GF-D8 (cell line): ENCODE data around the gene APCDD1.

Experiments
- DNase-seq: peaks from one replicate; lab custom pipeline; 2025; lab: John Stamatoyannopoulos, UW

Gene APCDD1

DNA sequence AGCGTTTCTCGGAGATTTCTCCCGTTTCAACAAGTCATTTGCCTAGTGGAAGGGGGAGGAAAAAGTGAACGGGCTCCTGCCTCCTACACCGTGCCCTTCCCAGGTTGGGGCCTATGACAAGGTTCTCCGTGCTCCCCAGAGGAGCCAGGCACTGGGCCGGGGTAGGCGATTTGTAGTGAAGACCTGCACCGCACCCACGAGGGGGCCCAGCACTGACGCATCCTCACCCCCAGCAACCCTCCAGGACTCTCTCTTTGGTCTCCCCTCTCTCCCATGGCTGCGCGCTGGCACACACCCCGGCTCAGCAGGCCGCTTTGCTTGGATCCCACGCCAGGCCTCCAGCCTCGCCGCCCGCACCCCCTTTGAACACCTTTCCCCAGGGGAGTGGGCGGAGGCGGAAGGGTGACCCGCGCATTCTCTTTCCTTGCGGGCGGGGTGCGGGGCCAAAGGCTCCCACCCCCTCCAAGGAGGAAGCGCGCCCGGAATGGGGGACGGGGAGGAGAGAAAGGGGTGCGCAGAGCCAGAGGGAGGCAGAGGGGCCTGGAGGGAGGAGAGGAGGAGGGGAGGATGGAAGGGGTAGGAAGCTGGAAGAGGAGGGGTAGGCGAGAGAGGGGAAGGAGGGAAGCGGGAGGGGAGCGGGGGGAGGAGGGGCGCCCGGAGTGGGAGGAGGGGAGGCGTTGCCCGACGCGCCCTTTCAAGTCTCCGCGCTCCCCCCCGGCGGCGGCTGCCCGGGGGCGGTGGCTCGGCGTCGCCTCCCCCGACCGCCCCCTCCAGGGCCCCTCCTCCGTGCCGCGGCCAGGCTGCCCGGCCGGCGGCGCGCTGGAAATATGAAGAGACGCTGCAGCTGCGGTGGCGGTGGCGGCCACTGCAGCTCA is at the start of gene APCDD1:
Gene APCDD1 (plus strand): TSS at position 830 of the 875 bp plus-strand sequence. CDS start 347 bp downstream, outside the sequence.
- no peak for DNase-seq

DNA sequence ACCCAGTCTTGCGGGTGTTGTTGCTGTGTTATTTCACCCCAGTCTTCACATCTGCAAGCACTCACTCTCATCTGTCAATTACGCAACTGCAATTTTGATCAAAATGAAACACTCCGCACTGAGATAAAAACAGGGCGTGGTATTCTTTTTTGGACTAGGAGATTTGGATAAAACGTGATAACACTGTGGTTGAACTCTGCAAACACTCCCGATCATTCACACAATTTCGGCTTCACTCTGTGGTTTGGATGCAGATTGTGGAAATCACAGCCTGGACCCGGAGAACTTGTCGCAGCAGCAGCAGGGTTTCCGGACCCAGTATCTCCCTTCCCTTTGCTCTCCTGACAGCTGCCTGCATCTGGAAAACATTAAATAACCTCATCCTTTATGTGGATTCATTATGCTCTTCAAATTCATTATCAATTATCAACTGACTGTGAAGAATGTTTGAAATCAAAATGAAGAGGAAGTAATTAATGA is 49.4 kb upstream of the APCDD1 start:
- no peak for DNase-seq

DNA sequence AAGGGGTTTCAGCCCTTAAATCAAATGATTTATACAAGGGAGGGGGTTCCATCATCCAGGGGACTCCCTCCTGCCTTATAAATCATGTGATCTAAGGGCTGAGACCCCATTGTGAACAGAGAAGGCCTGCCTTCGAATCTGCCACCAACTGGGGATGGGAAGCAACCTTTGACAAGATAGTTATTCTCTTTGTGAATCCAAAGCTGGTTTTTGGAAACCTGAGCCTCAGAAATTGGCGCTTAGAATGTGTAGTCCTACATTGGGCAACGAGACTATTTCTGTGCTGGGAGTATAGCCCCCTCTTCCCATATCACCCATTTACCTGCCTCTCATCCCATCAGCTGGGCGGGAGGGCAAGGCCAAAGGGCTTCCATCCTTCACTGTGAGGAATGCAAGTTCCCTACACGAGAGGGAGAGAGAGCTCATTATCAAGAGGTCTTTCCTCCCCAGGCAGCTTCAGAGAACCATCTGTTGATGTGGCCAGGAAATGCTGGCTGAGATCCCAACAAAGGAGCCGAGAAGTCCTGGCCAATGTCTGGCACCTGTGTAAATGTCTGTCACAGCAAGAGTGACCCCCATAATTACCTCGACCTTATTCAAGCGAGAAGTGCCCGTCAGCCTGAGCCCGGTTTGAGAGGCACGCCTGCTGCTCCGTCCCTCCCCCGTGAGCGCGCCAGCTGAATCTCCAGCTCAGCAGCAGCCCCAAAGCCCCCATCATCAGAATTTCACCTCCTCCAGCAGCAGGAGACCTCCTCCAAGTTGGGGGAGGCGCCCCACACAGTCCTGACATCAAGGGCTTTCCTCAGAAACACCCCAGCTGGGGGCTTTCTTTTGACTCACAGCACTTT is 48.4 kb upstream of the APCDD1 start:
- no peak for DNase-seq

DNA sequence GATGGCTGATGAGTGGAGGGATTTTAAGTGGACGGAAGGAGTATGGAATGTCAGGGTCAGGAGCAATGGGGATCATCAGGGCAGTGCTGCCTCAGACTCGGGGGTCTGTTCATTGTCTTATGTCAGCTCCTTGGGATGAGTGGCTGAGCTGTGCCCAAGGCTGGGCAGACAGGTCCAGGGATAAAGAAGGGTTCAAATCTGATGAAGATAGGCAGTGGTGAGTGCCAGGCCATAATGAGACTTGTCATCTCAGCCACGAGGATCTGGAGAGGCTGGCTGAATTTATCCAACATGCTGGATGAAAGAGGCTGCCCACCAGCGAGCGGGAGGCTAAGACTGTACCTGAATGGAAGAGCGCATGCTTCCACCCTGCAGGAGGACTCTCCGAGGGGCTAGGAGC is 46.3 kb upstream of the APCDD1 start:
- DNase-seq: no peak

DNA sequence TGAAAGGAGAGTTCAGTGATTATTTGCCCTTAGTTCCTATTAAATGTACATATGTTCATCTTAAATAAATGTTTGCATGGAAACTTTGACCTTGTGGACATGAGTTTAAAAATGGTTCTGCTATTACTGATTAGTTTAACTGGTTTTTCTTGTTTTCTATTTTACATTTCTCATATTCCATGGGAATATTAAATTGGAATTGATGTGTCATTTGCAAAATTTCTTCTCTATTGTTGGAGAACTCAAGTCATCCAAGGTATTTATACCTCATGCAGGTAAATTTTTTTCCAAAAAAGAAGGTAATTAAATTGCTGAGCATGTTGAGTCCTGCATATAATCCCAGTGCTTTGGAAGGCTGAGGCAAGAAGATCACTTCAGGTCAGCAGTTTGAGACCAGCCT is 45.4 kb upstream of the APCDD1 start:
- DNase-seq: no peak

DNA sequence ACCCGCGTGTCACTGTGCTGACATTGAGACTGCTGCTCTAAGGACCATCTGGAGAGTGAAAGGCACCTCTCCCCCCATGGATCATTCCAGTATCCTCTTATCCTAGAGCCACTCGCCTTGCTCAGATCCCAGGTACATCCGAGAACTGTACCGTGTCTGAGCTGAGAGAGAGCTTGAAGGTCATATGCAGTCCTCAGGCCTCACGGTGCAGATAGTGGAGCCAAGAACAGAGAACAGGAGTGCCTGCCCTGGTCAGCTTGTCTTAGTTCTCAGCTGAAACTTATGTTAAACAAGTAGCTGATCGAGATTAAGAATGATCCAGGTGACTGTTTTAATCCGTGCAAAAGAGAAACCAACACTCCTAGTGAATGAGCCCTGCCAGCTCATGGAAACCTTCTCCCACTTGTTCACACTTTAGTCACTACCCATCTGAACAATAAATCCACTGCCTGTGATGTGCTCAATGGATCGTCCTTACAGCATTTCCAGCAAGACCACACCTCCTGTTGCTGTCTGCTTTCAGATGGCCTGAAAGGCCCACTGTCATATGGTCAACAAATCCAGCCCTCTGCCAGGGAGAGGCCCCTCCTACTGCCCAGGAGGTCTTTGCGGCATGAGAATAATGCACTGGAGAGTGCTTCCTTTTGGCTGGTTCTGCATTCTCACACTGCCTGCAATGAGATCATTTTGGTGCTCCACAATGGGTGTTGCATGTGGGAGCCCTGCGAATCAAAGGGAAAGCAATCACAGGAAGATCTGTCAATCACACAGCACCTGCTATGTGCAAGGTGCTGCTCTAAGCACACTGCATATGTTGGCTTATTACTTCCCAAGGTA is 43.7 kb upstream of the APCDD1 start:
- DNase-seq: no peak

DNA sequence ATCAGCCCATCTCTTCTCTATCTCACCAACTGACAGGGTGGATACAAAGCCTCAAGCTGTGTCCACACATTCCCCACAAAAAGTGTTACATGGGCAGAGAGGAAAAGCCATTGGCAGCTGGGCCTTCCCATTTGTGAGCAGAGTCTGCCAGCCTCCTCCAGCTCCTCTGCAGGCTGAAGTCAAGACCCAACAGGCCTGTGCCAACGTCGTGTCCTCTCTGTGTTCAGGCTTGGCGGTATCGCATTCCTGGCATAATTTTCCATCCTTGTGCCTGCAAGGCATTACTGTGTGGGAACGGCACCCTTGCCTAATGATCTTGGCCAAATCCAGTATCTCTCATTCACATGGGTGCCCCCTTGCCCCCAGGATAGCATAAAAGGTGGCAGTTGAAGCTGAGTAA is 41.5 kb upstream of the APCDD1 start:
- no peak for DNase-seq

DNA sequence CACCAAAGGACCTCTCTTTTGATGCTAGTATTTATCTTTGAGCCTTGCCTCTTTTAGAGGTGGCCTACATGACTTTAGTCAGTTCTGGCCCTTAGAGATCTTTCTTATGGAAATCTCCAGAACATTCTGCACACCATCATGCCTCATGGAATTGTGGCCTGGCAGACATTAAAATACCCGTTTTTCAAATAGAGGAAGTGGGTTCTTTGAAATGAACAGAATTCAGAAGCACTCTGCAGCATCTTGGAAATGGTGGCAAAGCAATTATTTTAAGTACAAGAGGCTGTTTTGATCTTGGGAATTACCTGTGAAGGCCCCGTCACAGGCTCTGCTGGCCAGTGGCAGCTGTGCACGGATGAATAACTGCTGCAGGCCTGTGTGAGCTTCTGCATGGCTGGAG is 40.7 kb upstream of the APCDD1 start:
- DNase-seq: no peak

DNA sequence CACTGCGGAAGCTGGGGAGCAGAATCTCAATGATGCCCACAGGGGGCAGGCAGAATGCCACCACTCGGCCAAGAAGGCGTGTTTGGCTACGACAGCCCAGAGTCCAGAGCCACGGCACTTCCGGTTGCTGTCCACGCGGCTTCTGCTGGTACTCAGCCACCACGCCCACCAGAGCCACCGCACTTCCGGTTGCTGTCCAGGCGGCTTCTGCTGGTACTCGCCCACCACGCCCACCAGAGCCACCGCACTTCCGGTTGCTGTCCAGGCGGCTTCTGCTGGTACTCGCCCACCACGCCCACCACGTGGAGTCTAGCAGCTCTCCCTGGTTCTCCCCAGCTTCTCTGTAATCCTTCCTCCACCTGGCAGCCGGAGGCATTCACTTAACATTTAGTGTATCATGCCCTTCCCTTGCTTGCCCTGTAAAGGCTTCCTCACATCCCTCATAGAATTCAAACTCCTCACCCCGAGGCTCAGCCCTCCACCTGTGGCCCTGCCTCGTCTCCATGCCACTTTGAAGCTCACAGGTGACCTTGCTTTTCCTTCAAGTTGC is 40.1 kb upstream of the APCDD1 start:
- no peak for DNase-seq

DNA sequence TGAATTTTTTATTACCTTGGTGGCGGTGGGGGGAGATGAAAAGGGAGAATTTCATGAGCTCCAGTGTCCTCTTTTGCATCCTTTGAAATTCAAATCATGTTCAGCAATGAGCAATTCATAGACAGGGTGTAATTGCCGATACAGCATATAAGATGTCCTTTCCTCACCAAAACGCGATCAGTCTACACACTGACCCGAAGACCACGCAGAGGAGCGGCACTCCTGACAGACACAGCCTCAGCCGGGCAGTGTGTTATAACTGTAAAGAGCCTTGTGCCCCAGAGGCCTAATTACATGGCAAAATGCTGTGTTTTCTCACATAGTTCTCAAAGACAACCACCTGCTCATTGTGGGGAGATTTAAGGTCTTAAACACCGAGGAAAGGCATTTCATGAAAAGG is 38.4 kb upstream of the APCDD1 start:
- DNase-seq: no peak

DNA sequence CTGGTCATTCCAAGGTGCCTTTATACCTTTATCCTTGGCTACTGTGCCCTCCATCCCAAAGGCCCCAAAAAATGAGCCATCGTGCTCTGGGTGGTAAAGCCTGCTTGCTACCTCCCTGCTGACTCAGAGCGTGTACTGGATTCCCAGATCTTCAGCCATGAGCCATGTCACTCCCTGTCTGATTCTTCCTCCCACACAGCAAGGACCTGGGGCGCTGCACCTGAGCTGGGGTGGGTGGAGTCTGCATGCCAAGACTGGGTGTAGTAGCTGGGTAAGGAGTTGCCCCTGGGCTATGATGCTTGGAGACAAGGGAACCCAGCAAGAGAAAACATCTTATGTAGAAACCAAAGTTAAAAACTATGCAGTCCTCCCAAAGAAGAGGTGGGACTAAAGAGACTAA is 37.2 kb upstream of the APCDD1 start:
- DNase-seq: no peak

DNA sequence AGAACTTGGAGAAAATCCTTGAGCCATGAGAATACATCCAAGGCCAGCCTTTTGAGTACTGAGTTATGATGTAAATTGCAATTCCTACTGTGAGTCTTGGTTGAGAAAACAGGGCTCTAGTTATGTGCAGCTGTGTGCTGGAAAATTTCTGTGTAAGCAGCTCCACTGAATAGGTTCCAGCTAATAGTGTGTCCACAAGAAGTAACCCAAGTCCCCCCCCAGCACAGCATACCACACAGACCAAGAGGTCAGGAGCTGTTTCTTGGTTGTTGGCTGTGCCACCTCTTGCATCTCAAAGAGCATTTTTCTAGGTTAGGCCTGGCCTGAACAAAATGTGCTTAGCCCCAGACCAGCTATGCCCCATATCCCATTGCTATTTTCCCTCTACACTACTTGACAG is 36.8 kb upstream of the APCDD1 start:
- DNase-seq: no peak

DNA sequence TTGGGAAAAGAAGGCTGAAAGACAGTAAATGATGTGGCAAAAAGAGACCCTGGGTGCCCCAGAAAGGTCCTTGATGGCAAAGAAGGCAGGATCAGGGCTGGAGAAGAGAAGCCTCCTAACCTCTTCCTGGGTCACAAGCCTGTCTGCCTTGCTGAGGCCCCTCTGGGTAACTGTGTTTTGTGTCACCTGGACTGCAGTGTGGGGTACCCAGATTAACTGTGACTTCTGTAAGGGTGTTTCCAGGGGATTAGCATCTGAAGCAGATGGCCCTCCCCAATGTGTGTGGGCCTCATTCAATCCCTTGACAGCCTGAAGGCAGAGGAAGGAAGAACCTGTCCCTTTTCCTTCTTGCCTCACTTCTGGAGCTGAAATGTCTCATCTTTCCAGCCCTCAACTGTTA is 35.6 kb upstream of the APCDD1 start:
- no peak for DNase-seq

DNA sequence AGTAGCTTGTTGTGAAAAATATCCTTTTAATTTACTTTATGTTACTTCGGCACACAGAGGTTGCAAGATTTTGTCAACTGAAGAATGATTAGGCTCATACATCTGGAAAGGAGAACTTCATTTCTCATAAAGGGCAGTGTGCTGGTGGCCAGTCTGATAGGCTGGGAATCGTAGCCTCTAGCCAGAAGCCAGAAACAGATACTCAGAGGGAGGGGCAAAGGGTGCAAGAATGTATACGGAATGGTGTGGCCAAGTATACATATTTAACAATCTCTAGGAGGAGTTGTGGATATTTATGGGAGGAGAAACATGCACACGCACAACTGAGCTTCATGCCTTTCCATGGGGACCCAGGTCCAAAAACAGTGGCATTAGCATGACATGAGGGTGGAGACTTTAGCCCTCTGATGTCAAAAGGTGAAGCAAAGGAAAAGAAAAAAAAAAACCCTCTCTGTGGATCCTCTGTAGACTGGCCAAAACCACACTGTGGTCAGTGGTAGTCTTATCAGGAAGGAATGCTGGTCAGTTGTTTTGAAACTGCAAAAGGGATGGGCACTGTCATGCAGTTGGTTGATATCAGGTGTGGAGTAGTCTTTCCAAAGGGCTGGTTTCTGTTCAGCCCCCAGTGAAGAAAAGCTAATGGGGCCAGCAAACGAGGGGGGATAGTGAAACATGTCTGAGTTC is 34.9 kb upstream of the APCDD1 start:
- DNase-seq: no peak

DNA sequence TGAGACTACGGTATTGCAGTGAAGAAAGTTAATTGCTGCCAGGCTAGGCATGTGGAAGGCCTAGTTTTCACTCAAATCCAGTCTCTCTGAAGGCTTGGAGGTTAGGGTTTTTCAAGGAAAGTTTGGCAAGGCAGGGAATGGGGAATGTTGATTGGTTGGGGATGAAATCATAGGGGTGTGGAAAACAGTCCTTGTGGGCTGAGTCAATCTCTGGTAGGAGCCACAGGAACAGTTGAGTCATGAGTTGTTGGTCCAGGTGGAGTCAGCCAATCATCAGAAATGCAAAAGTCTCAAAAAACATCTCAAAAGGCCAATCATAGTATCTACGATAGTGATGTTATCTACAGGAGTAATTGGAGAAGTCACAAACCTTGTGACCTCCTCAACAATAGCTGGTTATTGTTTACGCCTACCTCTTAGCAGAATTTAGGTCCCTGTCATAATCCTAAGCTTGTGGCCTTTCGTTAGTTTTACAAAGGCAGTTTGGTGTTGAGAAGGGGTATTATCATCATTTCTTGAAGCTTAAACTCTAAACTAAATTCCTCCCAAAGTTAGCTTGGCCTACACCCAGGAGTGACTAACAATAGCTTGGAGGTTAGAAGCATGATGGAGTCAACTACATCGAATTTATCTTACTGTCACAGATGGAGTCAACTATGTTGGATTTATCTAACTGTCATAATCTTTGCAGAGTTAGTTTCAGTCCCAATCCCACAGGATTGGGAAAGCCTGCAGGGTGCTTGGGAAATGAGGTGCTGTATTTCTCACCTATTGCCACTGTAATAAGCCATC is 33.7 kb upstream of the APCDD1 start:
- DNase-seq: no peak

DNA sequence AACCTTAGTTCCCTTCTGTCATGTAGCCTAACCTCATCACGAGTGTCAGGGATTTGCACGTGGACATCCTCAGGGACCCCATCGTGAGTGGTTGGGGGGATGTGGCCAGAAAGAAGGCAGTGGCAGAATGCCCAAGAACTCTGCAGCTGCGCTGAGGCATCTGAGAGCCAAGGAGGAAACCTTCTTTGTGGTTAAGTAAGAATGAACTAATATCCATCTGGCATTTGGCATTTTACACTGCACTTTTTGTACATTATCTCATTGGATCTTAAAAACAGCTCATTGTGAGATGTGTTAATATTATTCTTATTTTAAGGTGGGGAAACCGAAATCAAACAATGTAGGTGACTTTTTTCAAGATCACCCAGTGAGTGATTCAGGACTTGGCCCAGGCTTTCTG is 32.6 kb upstream of the APCDD1 start:
- DNase-seq: no peak

DNA sequence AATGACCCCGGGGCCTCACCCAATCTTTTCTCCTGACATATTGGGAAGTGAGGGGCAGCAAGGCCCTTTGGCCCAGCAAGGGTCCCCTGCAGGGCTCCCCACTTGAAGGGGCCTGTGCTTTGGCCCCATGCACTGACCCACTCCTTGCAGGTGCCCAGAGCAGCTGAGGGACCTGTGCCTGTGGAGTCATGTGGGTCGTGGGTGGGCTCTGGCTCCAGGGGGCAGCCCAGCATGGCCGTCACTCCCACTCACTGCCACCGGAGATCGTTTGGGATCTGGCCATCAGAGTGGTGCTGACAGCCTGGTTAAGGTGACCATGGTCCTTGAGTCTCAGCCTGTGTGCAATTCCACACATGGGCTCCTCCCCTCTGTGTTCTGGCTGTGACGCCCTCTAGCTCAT is 31.7 kb upstream of the APCDD1 start:
- DNase-seq: no peak

DNA sequence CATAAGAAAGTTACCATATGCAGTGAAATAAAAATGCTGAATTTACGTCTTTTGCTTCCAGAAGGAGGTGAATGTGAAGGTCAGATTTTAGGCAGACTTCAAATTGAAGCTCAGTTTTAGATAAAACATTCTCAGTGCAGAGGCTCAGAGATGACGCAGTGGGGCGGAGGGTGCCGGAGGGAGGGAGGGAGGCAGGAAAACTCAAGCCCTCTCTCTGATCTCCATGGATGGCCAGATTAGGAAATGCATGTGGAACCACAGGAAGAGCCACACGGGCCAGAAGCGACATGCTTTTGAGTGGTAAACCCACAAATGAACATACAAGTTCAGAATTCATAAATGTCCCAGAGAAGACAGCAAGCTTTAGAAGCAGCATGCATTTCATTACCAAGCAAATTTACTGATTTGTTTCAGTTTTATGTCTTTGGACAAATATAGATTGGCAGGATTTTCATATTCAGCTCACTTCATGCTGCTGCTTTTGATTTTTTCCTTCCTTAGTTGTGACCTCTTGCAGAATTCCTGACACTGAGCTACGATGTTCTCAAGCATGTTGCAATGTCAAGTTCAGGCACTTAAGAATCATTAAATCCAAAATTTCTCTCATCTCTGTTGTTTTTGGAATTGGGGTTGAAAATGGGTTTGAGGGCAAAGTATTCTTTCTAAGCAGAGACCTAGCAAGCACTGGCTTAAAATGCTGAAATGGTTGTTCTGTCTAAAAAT is 29.7 kb upstream of the APCDD1 start:
- no peak for DNase-seq

DNA sequence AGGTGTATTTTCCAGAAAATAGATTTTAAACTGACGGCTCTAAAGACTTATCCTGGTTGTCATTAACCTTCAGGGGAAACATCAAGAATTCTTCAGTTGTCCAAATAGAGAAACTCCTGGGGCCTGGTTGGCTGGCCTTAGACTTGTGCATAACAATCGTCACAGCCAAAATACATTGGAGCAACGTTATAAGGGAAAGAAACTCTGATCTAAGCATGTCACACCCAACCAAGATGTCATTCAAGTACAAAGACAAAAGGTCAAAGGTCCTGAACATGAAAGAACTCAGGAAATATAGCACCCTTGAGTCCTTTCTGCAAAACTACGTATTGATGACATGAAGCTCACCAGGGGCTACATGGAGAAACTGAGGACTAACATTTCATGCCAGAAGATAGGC is 23.8 kb upstream of the APCDD1 start:
- DNase-seq: no peak

DNA sequence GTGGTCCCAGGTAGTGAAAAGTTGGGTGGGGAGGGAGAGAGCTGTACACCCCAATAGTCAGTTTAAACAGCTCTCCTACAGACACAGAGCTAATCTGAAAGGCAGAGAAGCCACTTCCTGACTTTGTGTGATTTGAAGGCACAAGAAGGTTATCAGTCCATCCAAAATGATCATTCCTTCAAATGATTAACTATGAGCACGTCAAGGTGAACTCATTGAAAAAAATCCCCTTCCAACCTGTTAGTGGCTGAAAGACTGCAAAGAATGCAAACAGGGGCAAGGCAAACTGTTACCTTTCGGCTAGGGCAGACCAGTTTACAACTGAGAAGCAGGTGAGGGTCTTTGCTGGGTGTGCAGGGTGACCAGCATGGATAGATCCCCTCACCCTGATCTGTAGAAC is 22.8 kb upstream of the APCDD1 start:
- no peak for DNase-seq
